HepG2 (cell line): ENCODE measurements around the gene PRDX2. TPM values are rescaled to one million over a fixed set of nuclear protein-coding genes. Genes with fewer than 3 reads are reported as not detected.

ENCODE experiments used
- ATAC-seq: fragments of 200-7000 bp; cut with Tn5 transposase; 3 replicates; pipeline ENCODE4 v1.9.1; 2020; ENCODE audit warnings: mild to moderate bottlenecking, moderate library complexity
- BruUV-seq: library from RNA; stranded (reverse); fragments of 400-500 nt; replicated peaks from 2 replicates; lab custom pipeline; 2021; lab: Mats Ljungman, UMichigan
- CTCF ChIA-PET: fragments of 300-600 bp; formaldehyde crosslinking; extraction: SDS; loops from one replicate; lab custom pipeline; 2021; ENCODE audit warnings: low total read pairs, inconsistent platforms, low intra/inter-chr PET ratio; lab: Yijun Ruan, JAX
- POLR2A ChIA-PET: fragments of 350-600 bp; sonication (Branson Sonifier 250); formaldehyde crosslinking; loops from one replicate; lab custom pipeline; 2020; ENCODE audit warnings: antibody characterized with exemption, inconsistent platforms; lab: Yijun Ruan, JAX
- DNase-seq: peaks from one replicate; pipeline ENCODE4 v3.0.0-alpha.2; 2015; ENCODE audit warnings: low spot score
- FAIRE-seq: peaks from 3 replicates; lab custom pipeline; 2011; peaks lifted over from hg19 to GRCh38; lab: Jason Lieb, UNC
- H2AFZ ChIP-seq: one replicate; pipeline ENCODE4 v1.6.1; 2011; ENCODE audit warnings: low read length, inconsistent platforms
- H3K27ac ChIP-seq: fragments of 300-600 bp; 3 replicates; pipeline ENCODE4 v1.8.0; 2011; ENCODE audit warnings: mixed run types, mild to moderate bottlenecking, mixed read lengths, low read length, inconsistent platforms; ENCODE audit not compliant: insufficient read depth; ENCODE audit errors: extremely low read length
- H3K27me3 ChIP-seq, 2 experiments: fragments of 200-600 bp in 1 of 2; 2 replicates in 1 of 2; 3 replicates in 1 of 2; pipeline versions ENCODE4 v1.6.0 to v1.8.0; 2011; ENCODE audit warnings: low read length in 2 of 2, mild to moderate bottlenecking in 2 of 2, moderate library complexity in 2 of 2, inconsistent platforms in 1 of 2; ENCODE audit not compliant: insufficient read depth in 2 of 2, control insufficient read depth in 1 of 2
- H3K36me3 ChIP-seq, 2 experiments: fragments of 200-600 bp in 1 of 2; replicated peaks in 1 of 2; 2 replicates in 1 of 2; 3 replicates in 1 of 2; pipeline versions ENCODE4 v1.5.1 to v1.8.0; 2011; ENCODE audit warnings: low read length in 2 of 2, inconsistent platforms in 1 of 2; ENCODE audit not compliant: insufficient read depth in 2 of 2, control insufficient read depth in 1 of 2
- H3K4me1 ChIP-seq: 2 replicates; pipeline ENCODE4 v1.5.1; 2012; ENCODE audit warnings: low read length, inconsistent platforms; ENCODE audit not compliant: insufficient read depth
- H3K4me2 ChIP-seq: 2 replicates; pipeline ENCODE4 v1.6.0; 2011; ENCODE audit warnings: low read depth, low read length, inconsistent platforms
- H3K4me3 ChIP-seq, 3 experiments: fragments of 200-600 bp in 1 of 3; sonication (generic), shearing (Covaris generic) in 1 of 3; replicated peaks in 1 of 3; 2 replicates each; pipeline ENCODE4 v1.5.1; 2011 to 2016; ENCODE audit warnings: low read length in 3 of 3, inconsistent platforms in 2 of 3, low read depth in 2 of 3, mild to moderate bottlenecking in 2 of 3, control low read depth in 1 of 3, mixed read lengths in 1 of 3; ENCODE audit not compliant: insufficient read depth in 1 of 3
- H3K79me2 ChIP-seq: one replicate; pipeline ENCODE4 v1.6.1; 2011; ENCODE audit warnings: low read length, inconsistent platforms; ENCODE audit not compliant: insufficient read depth
- H3K9ac ChIP-seq: 2 replicates; pipeline ENCODE4 v1.6.0; 2011; ENCODE audit warnings: mild to moderate bottlenecking, low read depth, low read length, inconsistent platforms; ENCODE audit not compliant: insufficient read depth
- H3K9me3 ChIP-seq: 2 replicates; pipeline ENCODE4 v1.5.1; 2012; ENCODE audit warnings: mild to moderate bottlenecking, low read length
- H4K20me1 ChIP-seq: 2 replicates; pipeline ENCODE4 v1.6.0; 2011; ENCODE audit warnings: inconsistent platforms, mild to moderate bottlenecking, low read length, moderate library complexity; ENCODE audit not compliant: insufficient read depth
- HNRNPL ChIP-seq: fragments of 200-400 bp; formaldehyde crosslinking; IDR thresholded peaks from 2 replicates; pipeline ENCODE4 v1.6.1; 2017; ENCODE audit warnings: mild to moderate bottlenecking, low read depth, low read length
- REL ChIP-seq: sonication (generic); formaldehyde crosslinking; conservative IDR thresholded peaks from 2 replicates; pipeline ENCODE4 v1.8.0; 2022; ENCODE audit warnings: mild to moderate bottlenecking, missing genetic modification reagents, moderate library complexity
- SCMH1 ChIP-seq: sonication (generic); formaldehyde crosslinking; IDR thresholded peaks from 2 replicates; pipeline ENCODE4 v1.9.0; 2021; ENCODE audit warnings: missing genetic modification reagents, mild to moderate bottlenecking, borderline replicate concordance
- ZNF10 ChIP-seq: sonication (generic); formaldehyde crosslinking; IDR thresholded peaks from 2 replicates; pipeline ENCODE4 v1.4.0; 2020; ENCODE audit warnings: mild to moderate bottlenecking, low read depth, missing genetic modification reagents, borderline replicate concordance
- ZNF816 ChIP-seq: sonication (generic); formaldehyde crosslinking; IDR thresholded peaks from 2 replicates; pipeline ENCODE4 v1.8.0; 2022; ENCODE audit warnings: missing genetic modification reagents, mild to moderate bottlenecking, borderline replicate concordance
- WGBS: methylation state at CpG from one replicate; pipeline ENCODE4 v1.1.6; 2017; ENCODE audit warnings: low lambda C conversion rate; 5-methylcytosine and 5-hydroxymethylcytosine counted together
- in situ Hi-C: cut with HindIII; loops from 2 replicates; pipeline ENCODE4 v1.10.0; 2017; ENCODE audit warnings: low pct_unique_long_range_greater_than_20kb; ENCODE audit not compliant: extremely low pct_ligation_motif_present
- intact Hi-C: fragments of 100-400 bp; cut with micrococcal nuclease; formaldehyde crosslinking; loops from one replicate; pipeline ENCODE4 v1.10.0; 2022; ENCODE audit not compliant: unreplicated experiment
- polyA plus RNA-seq, 8 experiments: library from polyadenylated mRNA; depleted of rRNA in 3 of 8; stranded (reverse) in 7 of 8; unstranded in 1 of 8; fragments of >200 nt; fragmentation: Illumina TruSeq in 4 of 8; extraction: Trizol in 4 of 8; gene quantifications; 2 replicates each; pipeline versions ENCODE4 v1.2.1 to v1.2.3, GENCODE V29; 2011 to 2016; ENCODE audit warnings: low read depth in 4 of 8, missing spikeins in 1 of 8, mixed read lengths in 1 of 8; ENCODE audit not compliant: insufficient read depth in 1 of 8
- total RNA-seq, 5 experiments: library from RNA; depleted of rRNA; stranded (reverse); fragments of >200 nt; fragmentation: Illumina TruSeq; extraction: Trizol; gene quantifications; 2 replicates each; pipeline ENCODE4 v1.2.3, GENCODE V29; 2016; ENCODE audit warnings: low read depth in 1 of 5
- TF ChIP-seq, protein P1 (sequence below): sonication (generic); formaldehyde crosslinking; IDR thresholded peaks from 2 replicates; pipeline ENCODE4 v1.8.1; 2023; ENCODE audit warnings: missing genetic modification reagents, inconsistent platforms, borderline replicate concordance

PRDX2 gene
- total and polyA plus RNA-seq, 2 of the 13 experiments (the other 11 are each of a cell fraction or from before 2014, with no cell fraction given), result 218 to 381 TPM

DNA sequence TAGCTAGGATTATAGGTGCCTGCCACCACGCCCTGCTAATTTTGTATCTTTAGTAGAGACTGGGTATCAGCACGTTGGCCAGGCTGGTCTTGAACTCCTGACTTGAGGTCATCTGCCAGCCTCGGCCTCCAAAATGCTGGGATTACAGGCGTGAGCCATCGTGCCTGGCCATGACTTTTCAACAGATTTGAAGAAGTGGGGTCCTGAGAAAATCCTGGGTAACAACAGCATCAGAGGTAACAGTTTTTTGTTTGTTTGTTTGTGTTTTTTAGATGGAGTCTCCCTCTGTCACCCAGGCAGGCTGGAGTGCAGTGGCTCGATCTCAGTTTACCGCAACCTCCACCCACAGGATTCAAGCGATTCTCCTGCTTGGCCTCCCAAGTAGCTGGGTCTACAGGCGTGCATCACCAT, 6.6 kb downstream of the PRDX2 start (continued):
- TF ChIP-seq SCMH1 (no peak), HNRNPL (no peak)

DNA sequence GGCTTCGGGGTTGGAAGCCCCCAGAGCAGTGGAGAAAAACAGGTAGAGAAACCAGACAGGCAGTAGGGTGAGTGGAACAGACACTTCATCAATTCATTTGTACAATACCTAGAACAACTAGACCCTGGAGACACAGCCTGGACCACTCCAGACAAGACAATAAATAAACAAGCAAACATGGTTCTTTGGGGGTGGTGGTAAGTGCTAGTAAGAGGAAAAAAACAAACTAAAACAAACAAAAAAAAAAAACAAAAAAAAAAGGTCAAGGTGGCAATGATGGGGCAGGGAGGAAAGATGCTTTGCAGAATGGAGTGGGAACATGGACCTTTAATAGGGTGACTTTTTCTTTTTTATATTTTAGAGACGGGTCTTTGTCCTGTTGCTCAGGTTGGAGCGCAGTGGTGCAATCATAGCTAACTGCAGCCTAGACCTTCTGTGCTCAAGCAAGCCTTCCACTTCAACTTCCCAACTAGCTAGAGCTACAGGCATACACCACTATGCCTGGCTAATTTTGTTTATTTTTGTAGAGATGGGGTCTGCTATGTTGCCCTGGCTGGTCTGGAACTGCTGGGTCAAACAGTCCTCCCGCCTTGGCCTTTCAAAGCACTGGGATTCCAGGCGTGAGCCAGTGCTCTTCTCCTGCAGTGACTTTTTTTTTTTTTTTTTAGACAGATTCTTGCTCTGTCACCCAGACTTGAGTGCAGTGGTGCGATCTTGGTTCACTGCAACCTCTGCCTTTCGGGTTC, 7.2 kb downstream of the PRDX2 start:
- WGBS, result 81% methylated on average over 7 of the region's 7 CpGs
- peak overlapping the region; percentile 81 for H3K27ac ChIP-seq
- DNase-seq (no peak), FAIRE-seq (no peak), ATAC-seq (no peak)
- H3K27me3 ChIP-seq, result no peaks in the 10 kb centered on the region
- TF ChIP-seq, protein P1, sequence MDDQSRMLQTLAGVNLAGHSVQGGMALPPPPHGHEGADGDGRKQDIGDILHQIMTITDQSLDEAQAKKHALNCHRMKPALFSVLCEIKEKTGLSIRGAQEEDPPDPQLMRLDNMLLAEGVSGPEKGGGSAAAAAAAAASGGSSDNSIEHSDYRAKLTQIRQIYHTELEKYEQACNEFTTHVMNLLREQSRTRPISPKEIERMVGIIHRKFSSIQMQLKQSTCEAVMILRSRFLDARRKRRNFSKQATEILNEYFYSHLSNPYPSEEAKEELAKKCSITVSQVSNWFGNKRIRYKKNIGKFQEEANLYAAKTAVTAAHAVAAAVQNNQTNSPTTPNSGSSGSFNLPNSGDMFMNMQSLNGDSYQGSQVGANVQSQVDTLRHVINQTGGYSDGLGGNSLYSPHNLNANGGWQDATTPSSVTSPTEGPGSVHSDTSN (CRISPR knock-in tag), result no peak
- TF ChIP-seq ZNF816 (CRISPR knock-in tag) (no peak), REL (CRISPR knock-in tag) (0 out of 2 replicates have a peak, but pooled peaks have one; percentile 12), ZNF10 (CRISPR knock-in tag) (no peak)
- no peaks in the 10 kb centered on the region for H4K20me1 ChIP-seq
- ChIA-PET POLR2A (interaction anchor here (1.5 to 3.9 kb wide), 3 partner anchors 17 to 97 kb away, joined by 3 to 124 read pairs (median 21); partner anchors contain the start of genes GCDH and HOOK2), CTCF (interaction anchor here (2.6 to 3.7 kb wide), 2 partner anchors 16 to 19 kb away, joined by 6 to 54 read pairs; partner anchors contain the start of gene HOOK2)
- H3K9ac ChIP-seq, result peak overlapping the region; percentile 89
- intact Hi-C loops (no loop called here), in situ Hi-C loops (no loop called here)
- H3K9me3 ChIP-seq, result no peaks in the 10 kb centered on the region
- peaks cover 8% of the 10 kb centered on the region for H3K79me2 ChIP-seq
- peaks cover 2 to 4% of the 10 kb centered on the region in 2 experiments; a peak in 3 of 5 replicates for H3K36me3 ChIP-seq
- H3K4me3 ChIP-seq, result peak overlapping the region; percentile 60 to 87 (median 64); a peak in 5 of 6 replicates
- BruUV-seq, result no TSS peak
- peak overlapping the region; percentile 99 for H3K4me2 ChIP-seq
- peaks cover 34% of the 10 kb centered on the region for H3K4me1 ChIP-seq
- H2AFZ ChIP-seq, result no peak overlapping the region
